Measurements from ENCODE around the gene EBLN2. TPM values are rescaled to one million over a fixed set of nuclear protein-coding genes. Genes with fewer than 3 reads are reported as not detected.

EBLN2 gene
- total RNA-seq, 1 donor from 2014 or later, result 11.3 TPM

DNA sequence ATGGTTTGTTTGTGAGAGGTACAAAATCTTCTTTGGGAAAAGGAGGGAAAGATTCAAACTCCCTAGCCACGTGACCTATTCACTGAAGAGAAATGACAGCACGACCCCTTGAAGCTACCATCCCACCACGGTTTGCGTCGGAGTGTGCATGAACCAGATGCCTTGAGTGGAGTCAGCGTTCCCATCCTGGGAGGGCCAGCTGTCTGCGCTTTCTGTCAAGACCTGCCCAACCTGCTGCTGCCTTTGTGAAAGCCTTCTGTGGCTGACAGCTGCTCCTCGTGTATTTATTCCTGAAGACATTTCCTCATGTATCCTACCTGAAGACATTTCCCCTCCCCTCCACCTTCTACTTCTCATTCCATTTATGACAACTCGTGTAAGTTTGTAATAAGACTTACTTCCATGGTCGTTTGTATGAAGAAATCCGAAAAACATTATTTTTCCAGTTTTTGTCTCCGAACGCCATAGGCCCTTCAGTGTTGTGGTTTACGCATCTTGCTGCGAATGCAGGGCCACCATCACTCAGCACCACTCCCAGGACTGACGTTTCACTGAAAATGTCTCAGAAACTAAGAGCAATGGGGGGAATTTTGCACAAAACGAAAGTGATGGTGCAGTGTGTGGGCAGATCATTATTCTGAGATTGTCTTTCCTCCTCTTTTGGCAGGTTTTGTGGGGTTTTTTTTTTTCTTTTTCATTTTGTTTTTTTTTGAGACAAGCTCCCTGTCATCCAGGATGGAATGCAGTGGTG, 18.9 kb downstream of the EBLN2 start:
- TF ChIP-seq, protein P1, sequence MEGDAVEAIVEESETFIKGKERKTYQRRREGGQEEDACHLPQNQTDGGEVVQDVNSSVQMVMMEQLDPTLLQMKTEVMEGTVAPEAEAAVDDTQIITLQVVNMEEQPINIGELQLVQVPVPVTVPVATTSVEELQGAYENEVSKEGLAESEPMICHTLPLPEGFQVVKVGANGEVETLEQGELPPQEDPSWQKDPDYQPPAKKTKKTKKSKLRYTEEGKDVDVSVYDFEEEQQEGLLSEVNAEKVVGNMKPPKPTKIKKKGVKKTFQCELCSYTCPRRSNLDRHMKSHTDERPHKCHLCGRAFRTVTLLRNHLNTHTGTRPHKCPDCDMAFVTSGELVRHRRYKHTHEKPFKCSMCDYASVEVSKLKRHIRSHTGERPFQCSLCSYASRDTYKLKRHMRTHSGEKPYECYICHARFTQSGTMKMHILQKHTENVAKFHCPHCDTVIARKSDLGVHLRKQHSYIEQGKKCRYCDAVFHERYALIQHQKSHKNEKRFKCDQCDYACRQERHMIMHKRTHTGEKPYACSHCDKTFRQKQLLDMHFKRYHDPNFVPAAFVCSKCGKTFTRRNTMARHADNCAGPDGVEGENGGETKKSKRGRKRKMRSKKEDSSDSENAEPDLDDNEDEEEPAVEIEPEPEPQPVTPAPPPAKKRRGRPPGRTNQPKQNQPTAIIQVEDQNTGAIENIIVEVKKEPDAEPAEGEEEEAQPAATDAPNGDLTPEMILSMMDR (IDR thresholded peaks at IDR 0.05; ENCODE audit: unreplicated experiment), result no peak
- Mint-ChIP-seq H3K4me3 (no peak overlapping the region), H3K4me1 (no peaks in the 10 kb centered on the region), H3K27me3 (ENCODE audit: low read depth) (no peaks in the 10 kb centered on the region), H3K9me3 (no peaks in the 10 kb centered on the region), H3K36me3 (no peaks in the 10 kb centered on the region), H3K27ac (no peak overlapping the region)
- DNase-seq (ENCODE audit: low spot score in 2 of 2, unreplicated experiment in 2 of 2), result no peak

DNA sequence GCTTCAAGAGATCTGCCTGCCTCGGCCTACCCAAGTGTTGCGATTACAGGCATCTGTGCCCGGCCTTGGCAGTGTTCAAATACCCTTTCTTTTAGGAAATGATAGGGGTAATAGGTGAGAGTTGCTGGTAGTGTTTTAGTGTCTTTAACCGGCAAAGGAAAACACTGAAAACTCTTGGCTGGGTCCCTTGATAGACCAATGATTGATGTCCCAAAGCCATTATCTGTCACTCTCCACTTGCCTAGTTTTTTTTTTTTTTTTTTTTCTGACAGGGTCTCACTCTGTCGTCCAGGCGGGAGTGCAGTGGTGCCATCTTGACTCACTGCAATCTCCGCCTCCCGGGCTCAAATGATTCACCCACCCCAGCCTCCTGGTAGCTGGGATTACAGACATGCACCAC, 19.7 kb downstream of the EBLN2 start:
- TF ChIP-seq, protein P1 (IDR thresholded peaks at IDR 0.05; ENCODE audit: unreplicated experiment), result no peak
- H3K27me3 Mint-ChIP-seq (ENCODE audit: low read depth), result no peaks in the 10 kb centered on the region

DNA sequence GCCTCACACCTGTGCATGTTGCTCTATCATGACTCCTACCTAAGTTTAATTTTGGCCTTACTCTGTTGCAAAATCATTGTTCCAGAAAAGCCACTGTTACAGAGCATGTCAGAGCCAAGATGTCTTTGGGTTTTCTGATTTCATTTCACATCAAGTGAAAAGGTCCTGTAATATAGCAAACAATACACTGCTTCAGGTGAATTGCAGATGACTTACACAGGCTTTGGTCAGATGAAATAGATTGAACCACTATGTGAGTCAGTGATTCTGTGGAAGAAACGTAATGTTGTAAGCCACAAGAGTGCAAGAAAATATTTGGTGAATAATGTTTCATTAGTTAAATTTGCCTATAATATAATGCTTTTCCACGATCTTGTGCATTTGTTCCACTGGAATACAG, 22.7 kb downstream of the EBLN2 start:
- TF ChIP-seq, protein P1 (IDR thresholded peaks at IDR 0.05; ENCODE audit: unreplicated experiment), result no peak
- no peak for DNase-seq (ENCODE audit: low spot score in 2 of 2, unreplicated experiment in 2 of 2)
- Mint-ChIP-seq H3K27ac (no peak overlapping the region), H3K4me3 (no peak overlapping the region), H3K9me3 (no peaks in the 10 kb centered on the region), H3K4me1 (no peaks in the 10 kb centered on the region), H3K27me3 (ENCODE audit: low read depth) (no peaks in the 10 kb centered on the region), H3K36me3 (no peaks in the 10 kb centered on the region)

More for the DNA sequence above, 19.7 kb downstream of the EBLN2 start:
- no peak for DNase-seq (ENCODE audit: low spot score in 2 of 2, unreplicated experiment in 2 of 2)
- H3K9me3 Mint-ChIP-seq, result no peaks in the 10 kb centered on the region
- H3K4me1 Mint-ChIP-seq, result no peaks in the 10 kb centered on the region
- no peak overlapping the region for H3K27ac Mint-ChIP-seq
- no peak overlapping the region for H3K4me3 Mint-ChIP-seq
- no peaks in the 10 kb centered on the region for H3K36me3 Mint-ChIP-seq

DNA sequence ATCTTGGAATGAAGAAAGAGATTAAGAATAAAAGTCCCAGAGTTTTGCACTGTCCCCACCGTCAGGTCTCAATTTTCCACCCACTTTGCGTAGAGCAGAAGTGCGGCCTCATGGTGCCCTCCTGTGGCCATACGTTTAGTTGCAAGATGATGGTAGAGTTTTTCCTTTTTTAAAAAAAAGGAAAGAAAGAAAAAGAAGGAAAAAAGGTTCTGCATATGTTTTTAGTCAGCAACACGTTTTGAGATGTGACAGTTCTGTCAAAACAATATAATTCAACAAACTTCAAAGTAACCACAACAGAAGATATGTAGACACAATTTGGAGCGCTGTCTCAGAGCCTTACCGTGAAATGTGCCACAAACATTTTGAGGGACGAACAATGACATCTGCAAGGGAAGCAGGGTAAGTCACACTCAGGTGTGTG, 24.6 kb downstream of the EBLN2 start:
- H3K27me3 Mint-ChIP-seq (ENCODE audit: low read depth), result peaks cover 5% of the 10 kb centered on the region
- no peaks in the 10 kb centered on the region for H3K4me1 Mint-ChIP-seq
- H3K36me3 Mint-ChIP-seq, result no peaks in the 10 kb centered on the region
- peak in 1 of 2 experiments; percentile 72 for DNase-seq (ENCODE audit: low spot score in 2 of 2, unreplicated experiment in 2 of 2)
- H3K9me3 Mint-ChIP-seq, result no peaks in the 10 kb centered on the region
- TF ChIP-seq, protein P1 (IDR thresholded peaks at IDR 0.05; ENCODE audit: unreplicated experiment), result peak; percentile 81
- H3K4me3 Mint-ChIP-seq, result no peak overlapping the region
- H3K27ac Mint-ChIP-seq, result no peak overlapping the region

DNA sequence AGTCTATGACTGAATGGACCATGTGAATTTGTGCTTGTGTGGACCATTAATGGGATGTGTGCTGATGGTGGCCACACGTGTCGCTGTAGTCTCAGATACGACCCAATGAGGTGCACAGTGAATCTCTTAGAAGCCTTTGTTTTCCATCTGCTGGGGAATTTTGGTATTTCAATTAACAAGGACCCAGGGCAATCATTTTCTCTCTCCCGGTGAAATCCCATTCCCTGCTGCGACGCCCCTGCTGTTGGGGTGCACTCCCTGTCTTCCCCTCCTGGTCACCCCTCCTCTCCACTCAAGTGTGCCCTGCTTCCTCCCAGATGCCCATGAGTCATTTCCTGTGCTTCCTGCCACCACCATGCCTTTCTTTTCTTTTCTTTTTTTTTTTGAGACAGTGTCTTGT, 32.7 kb downstream of the EBLN2 start:
- Mint-ChIP-seq H3K36me3 (no peaks in the 10 kb centered on the region), H3K4me3 (no peak overlapping the region), H3K27ac (no peak overlapping the region), H3K27me3 (ENCODE audit: low read depth) (peaks cover 5% of the 10 kb centered on the region), H3K9me3 (no peaks in the 10 kb centered on the region), H3K4me1 (no peaks in the 10 kb centered on the region)
- no peak for DNase-seq (ENCODE audit: low spot score in 2 of 2, unreplicated experiment in 2 of 2)
- TF ChIP-seq, protein P1 (IDR thresholded peaks at IDR 0.05; ENCODE audit: unreplicated experiment), result no peak
